Endothelial cell of umbilical vein (primary cell): Measurements from ENCODE around the gene MDH1. TPM values are rescaled to one million over a fixed set of nuclear protein-coding genes. Genes with fewer than 3 reads are reported as not detected.

Experiments
- BruUV-seq: library from RNA; stranded (reverse); fragments of 400-500 nt; replicated peaks from 2 replicates; lab custom pipeline; 2021; lab: Mats Ljungman, UMichigan
- CTCF ChIA-PET: fragments of 300-600, 350-600 bp; sonication (Branson Sonifier 250); formaldehyde crosslinking; loops from one replicate; lab custom pipeline; 2021; ENCODE audit warnings: antibody characterized with exemption, inconsistent platforms; lab: Charles Lee
- POLR2A ChIA-PET: fragments of 300-600, 350-600 bp; sonication (Branson Sonifier 250); formaldehyde crosslinking; loops from one replicate; lab custom pipeline; 2021; ENCODE audit warnings: antibody characterized with exemption, inconsistent platforms; lab: Charles Lee
- DNase-seq: peaks from one replicate; pipeline ENCODE4 v3.0.0-alpha.2; 2011; ENCODE audit warnings: low read depth, low spot score
- FAIRE-seq: peaks from 2 replicates; lab custom pipeline; 2011; peaks lifted over from hg19 to GRCh38; lab: Jason Lieb, UNC
- H2AFZ ChIP-seq: 2 replicates; pipeline ENCODE4 v1.6.0; 2012; ENCODE audit warnings: low read depth, low read length, control low read depth, inconsistent platforms
- H3K27ac ChIP-seq: 2 replicates; pipeline ENCODE4 v1.5.1; 2011; ENCODE audit warnings: low read depth, mild to moderate bottlenecking, control low read depth, low read length, moderate library complexity; ENCODE audit not compliant: insufficient read depth
- H3K27me3 ChIP-seq, 2 experiments: 2 replicates each; pipeline versions ENCODE4 v1.6.0 to v1.6.1; 2011; ENCODE audit warnings: low read length in 2 of 2, mixed read lengths in 1 of 2; ENCODE audit not compliant: control insufficient read depth in 2 of 2, insufficient read depth in 2 of 2
- H3K36me3 ChIP-seq, 2 experiments: 2 replicates in 1 of 2; 3 replicates in 1 of 2; pipeline ENCODE4 v1.5.1; 2011; ENCODE audit warnings: low read length in 2 of 2, mild to moderate bottlenecking in 1 of 2, moderate library complexity in 1 of 2; ENCODE audit not compliant: control insufficient read depth in 2 of 2, insufficient read depth in 2 of 2; ENCODE audit errors: extremely low read depth in 1 of 2
- H3K4me1 ChIP-seq: 3 replicates; pipeline ENCODE4 v1.5.1; 2011; ENCODE audit warnings: mild to moderate bottlenecking, low read length; ENCODE audit not compliant: control insufficient read depth, insufficient read depth; ENCODE audit errors: extremely low read depth
- H3K4me2 ChIP-seq: 2 replicates; pipeline ENCODE4 v1.6.1; 2011; ENCODE audit warnings: low read length, control low read depth, mixed read lengths; ENCODE audit not compliant: insufficient read depth
- H3K4me3 ChIP-seq, 3 experiments: fragments of 200-600 bp in 1 of 3; sonication (generic), shearing (Covaris generic) in 1 of 3; replicated peaks in 1 of 3; 2 replicates each; pipeline ENCODE4 v1.5.1; 2011 to 2016; ENCODE audit warnings: control low read depth in 3 of 3, low read length in 3 of 3, mild to moderate bottlenecking in 2 of 3, inconsistent platforms in 1 of 3, low read depth in 1 of 3, moderate library complexity in 1 of 3; ENCODE audit not compliant: insufficient read depth in 1 of 3
- H3K79me2 ChIP-seq: 2 replicates; pipeline ENCODE4 v1.6.0; 2012; ENCODE audit warnings: low read length, inconsistent platforms; ENCODE audit not compliant: control insufficient read depth, insufficient read depth
- H3K9ac ChIP-seq: replicated peaks from 2 replicates; pipeline ENCODE3; 2011; ENCODE audit warnings: low read length, control low read depth; ENCODE audit not compliant: insufficient read depth; ENCODE audit errors: extremely low read depth
- H3K9me1 ChIP-seq: replicated peaks from 3 replicates; pipeline ENCODE4 v1.6.0; 2011; ENCODE audit warnings: mild to moderate bottlenecking, low read length; ENCODE audit not compliant: control insufficient read depth, insufficient read depth; ENCODE audit errors: extremely low read depth
- H3K9me3 ChIP-seq: replicated peaks from 2 replicates; pipeline ENCODE4 v1.5.1; 2012; ENCODE audit warnings: low read length, inconsistent platforms; ENCODE audit not compliant: control insufficient read depth, insufficient read depth
- H4K20me1 ChIP-seq: replicated peaks from 2 replicates; pipeline ENCODE3; 2011; ENCODE audit warnings: mild to moderate bottlenecking, low read length; ENCODE audit not compliant: control insufficient read depth, insufficient read depth; ENCODE audit errors: extremely low read depth
- EZH2 ChIP-seq: IDR thresholded peaks from 2 replicates; pipeline ENCODE4 v1.6.1; 2012; ENCODE audit warnings: borderline replicate concordance, low read depth, mild to moderate bottlenecking, moderate library complexity, low read length, inconsistent platforms; ENCODE audit not compliant: severe bottlenecking
- FOS ChIP-seq: IDR thresholded peaks from 2 replicates; pipeline ENCODE4 v1.6.1; 2011; ENCODE audit warnings: mild to moderate bottlenecking, low read length, moderate library complexity, borderline replicate concordance; ENCODE audit not compliant: insufficient read depth
- GATA2 ChIP-seq: IDR thresholded peaks from 2 replicates; pipeline ENCODE4 v1.7.0; 2011; ENCODE audit warnings: low read depth, mild to moderate bottlenecking, moderate library complexity, mixed read lengths, low read length; ENCODE audit not compliant: insufficient read length, insufficient read depth
- JUN ChIP-seq: IDR thresholded peaks from 2 replicates; pipeline ENCODE4 v1.6.1; 2011; ENCODE audit warnings: borderline replicate concordance, low read depth; ENCODE audit not compliant: insufficient read length, insufficient read depth
- MYC ChIP-seq: IDR thresholded peaks from one replicate; pipeline ENCODE4 v1.6.1; 2011; ENCODE audit warnings: mild to moderate bottlenecking, low read depth, low read length
- POLR2A ChIP-seq: IDR thresholded peaks from 2 replicates; pipeline ENCODE4 v1.6.1; 2012; ENCODE audit warnings: low read depth, mild to moderate bottlenecking, control low read depth, low read length
- POLR2AphosphoS5 ChIP-seq: IDR thresholded peaks from 2 replicates; pipeline ENCODE4 v1.6.1; 2012; ENCODE audit warnings: low read depth, mild to moderate bottlenecking, control low read depth, low read length, moderate library complexity; ENCODE audit not compliant: insufficient read depth
- dilution Hi-C: fragments of 300-500 bp; cut with MboI; formaldehyde crosslinking; loops from one replicate; pipeline ENCODE4 v1.15.0; 2019; ENCODE audit warnings: low sequenced_read_pairs; ENCODE audit not compliant: extremely low pct_ligation_motif_present
- intact Hi-C: fragments of 100-400 bp; cut with micrococcal nuclease; formaldehyde crosslinking; loops from one replicate; pipeline ENCODE4 v1.10.0; 2022
- polyA plus RNA-seq, 4 experiments: library from polyadenylated mRNA; depleted of rRNA in 3 of 4; stranded (reverse) in 3 of 4; unstranded in 1 of 4; fragments of >200 nt; gene quantifications; 2 replicates each; pipeline versions ENCODE4 v1.2.1 to v1.2.3, GENCODE V29; 2011 to 2012; ENCODE audit warnings: missing spikeins in 1 of 4
- total RNA-seq: library from RNA; stranded (reverse); gene quantifications from 2 replicates; pipeline ENCODE4 v1.2.3, GENCODE V29; 2021
- TF ChIP-seq, protein P1 (sequence below): IDR thresholded peaks from 2 replicates; pipeline ENCODE4 v1.6.1; 2011; ENCODE audit not compliant: insufficient read depth, insufficient read length
- TF ChIP-seq, protein P2 (sequence below), 2 donors: IDR thresholded peaks; 1 replicate in 1 of 2; 2 replicates in 1 of 2; pipeline ENCODE4 v1.5.1; 2011; ENCODE audit warnings: low read length in 2 of 2, mild to moderate bottlenecking in 2 of 2, moderate library complexity in 2 of 2, control low read depth in 1 of 2, inconsistent platforms in 1 of 2, low read depth in 1 of 2; ENCODE audit not compliant: insufficient read depth in 1 of 2; ENCODE audit errors: extremely low read depth in 1 of 2

MDH1 gene
- total and polyA plus RNA-seq, 2 donors (not counting 3 experiments of a cell fraction or from before 2014, with no cell fraction given) = 107 to 121 TPM

DNA sequence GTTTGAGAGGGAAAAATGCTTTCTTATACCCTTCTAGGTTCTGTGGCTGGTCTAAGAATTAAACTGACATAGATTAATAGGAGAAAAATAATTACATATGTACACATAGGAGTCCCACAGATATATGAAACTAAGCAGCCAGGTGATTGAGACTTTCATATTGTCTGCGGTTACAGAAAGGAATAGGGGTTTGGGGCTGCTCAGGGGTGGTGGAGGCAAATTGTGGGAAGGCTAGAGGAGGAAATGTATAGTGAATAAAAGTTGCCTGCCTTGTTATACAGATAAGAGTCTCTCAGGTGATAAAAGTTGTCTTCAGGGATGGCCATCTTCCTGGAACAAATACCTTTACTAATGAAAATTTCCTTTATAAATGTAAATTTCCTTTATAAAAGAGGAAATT is 28.6 kb downstream of the MDH1 start:
- Histone ChIP-seq H3K27ac (no peak overlapping the region), H3K27me3 (peaks cover 5 to 6% of the 10 kb centered on the region in 2 experiments), H3K36me3 (no peaks in the 10 kb centered on the region), H3K79me2 (no peaks in the 10 kb centered on the region), H3K9me3 (no peaks in the 10 kb centered on the region), H3K9ac (no peak overlapping the region), H2AFZ (no peak overlapping the region), H4K20me1 (no peaks in the 10 kb centered on the region), H3K4me1 (no peaks in the 10 kb centered on the region), H3K4me2 (no peak overlapping the region), H3K9me1 (no peaks in the 10 kb centered on the region), H3K4me3 (no peak overlapping the region)
- TF ChIP-seq POLR2A (no peak), GATA2 (no peak), EZH2 (no peak), MYC (no peak), JUN (no peak), POLR2AphosphoS5 (no peak), FOS (no peak)
- TF ChIP-seq, protein P1, sequence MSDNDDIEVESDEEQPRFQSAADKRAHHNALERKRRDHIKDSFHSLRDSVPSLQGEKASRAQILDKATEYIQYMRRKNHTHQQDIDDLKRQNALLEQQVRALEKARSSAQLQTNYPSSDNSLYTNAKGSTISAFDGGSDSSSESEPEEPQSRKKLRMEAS = no peak
- TF ChIP-seq, protein P2, sequence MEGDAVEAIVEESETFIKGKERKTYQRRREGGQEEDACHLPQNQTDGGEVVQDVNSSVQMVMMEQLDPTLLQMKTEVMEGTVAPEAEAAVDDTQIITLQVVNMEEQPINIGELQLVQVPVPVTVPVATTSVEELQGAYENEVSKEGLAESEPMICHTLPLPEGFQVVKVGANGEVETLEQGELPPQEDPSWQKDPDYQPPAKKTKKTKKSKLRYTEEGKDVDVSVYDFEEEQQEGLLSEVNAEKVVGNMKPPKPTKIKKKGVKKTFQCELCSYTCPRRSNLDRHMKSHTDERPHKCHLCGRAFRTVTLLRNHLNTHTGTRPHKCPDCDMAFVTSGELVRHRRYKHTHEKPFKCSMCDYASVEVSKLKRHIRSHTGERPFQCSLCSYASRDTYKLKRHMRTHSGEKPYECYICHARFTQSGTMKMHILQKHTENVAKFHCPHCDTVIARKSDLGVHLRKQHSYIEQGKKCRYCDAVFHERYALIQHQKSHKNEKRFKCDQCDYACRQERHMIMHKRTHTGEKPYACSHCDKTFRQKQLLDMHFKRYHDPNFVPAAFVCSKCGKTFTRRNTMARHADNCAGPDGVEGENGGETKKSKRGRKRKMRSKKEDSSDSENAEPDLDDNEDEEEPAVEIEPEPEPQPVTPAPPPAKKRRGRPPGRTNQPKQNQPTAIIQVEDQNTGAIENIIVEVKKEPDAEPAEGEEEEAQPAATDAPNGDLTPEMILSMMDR (IDR thresholded peaks at IDR 0.05; ENCODE audit: extremely low read depth in 1 of 2, insufficient read depth in 1 of 2, low read depth in 1 of 2, low read length in 2 of 2) = no peak
- DNase-seq = no peak
- no peak for FAIRE-seq
- POLR2A ChIA-PET = no interaction called here
- no TSS peak for BruUV-seq
- CTCF ChIA-PET = interaction anchor here (0.9 kb wide), 1 partner anchor 11 kb away, joined by 3 read pairs; no protein-coding TSS in a partner anchor
- dilution Hi-C loops (no loop called here), intact Hi-C loops (no loop called here)
